Superior temporal gyrus (tissue), 1 donor: ENCODE measurements around the gene PPDPF.
"Not testable (repeated sequence)": the region's sequence is repeated elsewhere in the genome, so short reads cannot be mapped to it uniquely, and the experiment has no call there.

Experiments used
- DNase-seq: peaks from one replicate; pipeline ENCODE4 v3.0.0-alpha.2; 2016; ENCODE audit errors: extremely low spot score

Gene PPDPF

GRCh38 chr20:63551068-63551467, 30.5 kb downstream of the PPDPF start:
- DNase-seq = no peak

GRCh38 chr20:63552481-63553249, 32.1 kb downstream of the PPDPF start:
- DNase-seq = no peak

GRCh38 chr20:63553251-63553932, 32.8 kb downstream of the PPDPF start:
- no peak for DNase-seq

- DNase-seq = no peak
Measured at GRCh38 chr20:63553933-63554290, 33.3 kb downstream of the PPDPF start, which contains the start of gene FNDC11. Gene FNDC11, plus strand, starts transcription at chr20:63554159. Its CDS starts 1,505 bp downstream, at chr20:63555664.

DNA sequence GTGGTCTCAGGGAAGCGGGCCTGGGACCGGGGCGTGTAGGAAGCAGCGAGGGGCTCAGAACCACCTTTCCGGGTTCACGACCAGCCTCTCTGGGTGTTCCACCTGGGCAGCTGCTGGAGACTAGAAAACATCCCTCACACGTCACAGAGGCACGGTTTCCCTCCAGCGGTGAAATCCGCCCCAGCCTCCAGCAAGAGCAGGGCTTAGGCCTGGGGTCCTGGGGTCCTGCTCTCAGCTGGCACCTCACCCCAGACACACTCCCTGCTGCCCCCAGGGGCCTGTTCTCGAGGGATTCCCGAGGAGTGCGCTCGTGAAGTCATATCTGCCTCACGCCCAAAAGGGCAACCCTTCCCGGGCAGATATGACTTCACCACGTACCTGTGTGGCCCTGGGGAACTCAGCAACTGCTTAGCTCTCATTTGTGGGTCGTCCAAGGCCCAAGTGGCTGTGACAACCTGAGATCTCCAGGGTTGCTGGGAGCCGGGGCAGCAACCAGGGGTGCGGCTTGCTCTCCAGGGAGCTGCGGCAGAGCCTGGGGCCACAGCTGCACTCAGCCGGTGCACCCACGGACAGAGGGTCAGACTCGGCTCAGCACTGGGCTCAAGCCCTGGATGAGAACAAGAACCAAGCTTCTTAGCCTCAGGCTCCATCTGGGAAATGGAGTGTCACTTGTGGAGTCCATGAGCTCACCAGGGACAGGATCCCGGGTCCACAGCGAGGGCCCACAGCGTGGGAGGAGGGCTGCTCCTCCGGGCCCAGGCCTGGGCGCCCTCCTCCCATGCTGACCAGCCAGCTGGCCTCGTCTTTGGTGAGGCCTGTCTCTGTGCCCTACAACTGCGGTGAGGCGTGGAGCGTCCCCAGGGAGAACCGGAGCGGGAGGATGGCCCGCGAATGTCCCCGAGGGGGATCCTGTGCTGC, 34.1 kb downstream of the PPDPF start:
- no peak for DNase-seq

DNA sequence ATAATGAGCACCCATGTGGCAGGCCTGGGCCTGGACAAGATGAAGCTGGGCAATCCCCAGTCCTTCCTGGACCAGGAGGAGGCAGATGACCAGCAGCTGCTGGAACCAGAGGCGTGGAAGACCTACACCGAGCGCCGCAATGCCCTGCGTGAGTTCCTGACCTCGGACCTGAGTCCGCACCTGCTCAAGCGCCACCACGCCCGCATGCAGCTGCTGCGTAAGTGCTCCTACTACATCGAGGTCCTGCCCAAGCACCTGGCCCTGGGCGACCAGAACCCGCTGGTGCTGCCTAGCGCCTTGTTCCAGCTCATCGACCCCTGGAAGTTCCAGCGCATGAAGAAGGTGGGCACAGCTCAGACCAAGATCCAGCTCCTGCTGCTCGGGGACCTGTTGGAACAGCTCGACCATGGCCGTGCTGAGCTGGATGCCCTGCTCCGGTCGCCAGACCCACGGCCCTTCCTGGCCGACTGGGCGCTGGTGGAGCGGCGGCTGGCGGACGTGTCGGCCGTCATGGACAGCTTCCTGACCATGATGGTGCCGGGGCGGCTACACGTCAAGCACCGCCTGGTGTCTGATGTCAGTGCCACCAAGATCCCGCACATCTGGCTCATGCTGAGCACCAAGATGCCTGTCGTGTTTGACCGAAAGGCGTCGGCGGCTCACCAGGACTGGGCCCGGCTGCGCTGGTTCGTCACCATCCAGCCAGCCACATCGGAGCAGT, 35.3 kb downstream of the PPDPF start:
- no peak for DNase-seq

DNA sequence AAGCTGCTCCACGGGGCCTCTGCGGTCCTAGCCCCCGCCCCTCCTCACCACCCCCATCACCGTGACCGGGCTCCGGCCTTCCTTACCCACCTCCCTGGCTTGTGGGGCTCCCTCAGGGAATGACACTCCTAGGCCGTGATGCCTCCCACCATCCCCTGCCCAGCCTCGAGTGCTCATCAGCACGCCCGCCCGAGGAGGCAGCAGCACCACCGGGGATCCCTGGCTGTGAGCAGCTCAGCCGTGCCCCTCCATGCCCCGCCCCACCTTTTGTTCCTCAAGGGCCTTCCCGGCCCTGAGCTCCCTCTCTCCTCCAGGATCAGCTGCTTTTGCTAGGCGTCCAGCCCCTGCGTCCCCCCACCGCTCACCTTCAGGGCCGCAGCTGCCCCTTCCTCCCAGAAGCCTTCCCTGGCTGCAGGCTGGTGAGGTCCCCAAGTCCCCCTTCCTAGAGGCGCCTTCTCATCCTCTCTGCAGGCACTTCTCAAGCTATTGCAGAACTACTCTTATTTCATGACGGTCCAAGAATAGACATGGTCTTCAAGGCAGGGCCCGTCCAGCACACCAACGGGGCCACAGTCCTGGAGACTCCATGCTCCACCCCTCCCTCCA, 36.4 kb downstream of the PPDPF start:
- no peak for DNase-seq

DNA sequence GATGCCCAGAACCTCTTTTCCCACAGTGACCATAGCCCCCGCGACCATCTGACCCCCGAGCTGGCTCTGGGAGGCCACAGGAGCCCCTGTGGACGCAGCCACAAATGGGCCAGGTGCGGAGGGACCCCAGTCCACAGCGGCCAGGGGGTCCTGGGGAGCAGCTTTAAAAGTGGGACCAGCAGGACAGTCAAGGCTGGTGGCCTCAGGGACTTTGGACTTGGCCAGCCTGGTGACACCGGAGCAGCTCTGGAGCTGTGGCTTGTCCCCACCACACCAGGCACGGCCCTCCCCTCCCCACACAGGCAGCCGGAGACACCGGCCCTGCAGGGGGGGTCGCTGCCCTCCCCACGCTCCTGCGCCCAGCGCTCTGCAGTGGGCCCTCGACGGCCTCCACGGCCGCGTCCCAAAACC, 36.9 kb downstream of the PPDPF start:
- DNase-seq = no peak

DNA sequence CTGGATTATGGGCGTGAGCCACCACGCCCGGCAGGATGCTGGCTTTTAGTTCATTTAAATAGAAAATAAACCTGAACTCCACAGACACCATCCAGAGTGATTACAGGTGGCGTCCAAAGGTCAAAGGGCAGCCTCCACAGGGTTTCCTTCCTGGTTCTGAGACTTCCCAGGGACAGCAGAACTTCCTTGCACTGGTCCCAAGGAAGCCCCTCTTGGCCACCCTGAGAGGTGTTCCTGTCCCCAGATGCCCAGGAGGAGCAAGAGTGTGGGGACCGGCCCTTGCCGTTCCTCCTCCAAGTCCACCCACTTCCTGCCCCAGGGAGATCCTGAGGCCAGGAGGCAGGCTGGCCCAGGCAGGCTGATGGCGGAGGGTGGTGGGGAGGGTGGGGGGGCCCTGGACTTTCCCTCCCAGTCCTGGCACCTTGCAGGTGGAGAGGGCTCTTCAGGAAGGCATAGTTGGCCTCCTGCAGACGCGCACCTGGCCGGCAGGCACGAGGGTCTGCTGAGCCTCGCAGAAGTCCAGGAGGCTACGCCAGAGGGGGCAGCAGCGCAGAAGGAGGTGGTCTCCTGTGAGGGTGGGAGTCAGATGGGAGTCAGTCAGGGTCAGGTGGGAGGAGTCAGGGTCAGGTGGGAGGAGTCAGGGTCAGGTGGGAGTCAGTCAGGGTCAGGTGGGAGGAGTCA, 38.4 kb downstream of the PPDPF start:
- DNase-seq = no peak

DNA sequence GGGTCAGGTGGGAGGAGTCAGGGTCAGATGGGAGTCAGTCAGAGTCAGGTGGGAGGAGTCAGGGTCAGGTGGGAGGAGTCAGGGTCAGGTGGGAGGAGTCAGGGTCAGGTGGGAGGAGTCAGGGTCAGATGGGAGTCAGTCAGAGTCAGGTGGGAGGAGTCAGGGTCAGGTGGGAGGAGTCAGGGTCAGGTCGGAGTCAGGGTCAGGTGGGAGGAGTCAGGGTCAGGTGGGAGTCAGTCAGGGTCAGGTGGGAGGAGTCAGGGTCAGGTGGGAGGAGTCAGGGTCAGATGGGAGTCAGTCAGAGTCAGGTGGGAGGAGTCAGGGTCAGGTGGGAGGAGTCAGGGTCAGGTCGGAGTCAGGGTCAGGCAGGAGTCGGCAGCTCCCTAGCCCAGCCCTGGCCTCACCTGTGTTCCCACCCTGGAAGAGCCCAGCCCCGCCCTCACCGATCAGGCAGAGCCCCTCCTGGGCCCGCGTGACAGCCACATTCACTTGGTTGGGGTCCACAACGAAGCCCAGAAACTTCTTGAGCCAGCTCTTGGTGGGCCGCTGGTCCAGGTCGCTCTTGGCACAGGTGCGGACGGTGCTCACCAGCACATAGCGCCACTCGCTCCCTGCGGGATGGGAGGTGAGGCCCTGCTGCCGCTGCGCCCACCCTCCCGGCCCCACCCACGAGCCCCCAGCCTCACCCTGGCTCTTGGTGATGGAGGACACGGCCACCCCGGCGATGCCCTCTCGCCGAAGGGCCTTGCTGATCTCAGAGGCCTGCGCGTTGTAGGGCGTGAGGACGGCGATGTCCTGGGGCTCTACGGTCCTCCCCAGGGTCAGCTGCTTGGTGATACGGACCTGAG, 39.1 kb downstream of the PPDPF start:
- DNase-seq = not testable (repeated sequence)

DNA sequence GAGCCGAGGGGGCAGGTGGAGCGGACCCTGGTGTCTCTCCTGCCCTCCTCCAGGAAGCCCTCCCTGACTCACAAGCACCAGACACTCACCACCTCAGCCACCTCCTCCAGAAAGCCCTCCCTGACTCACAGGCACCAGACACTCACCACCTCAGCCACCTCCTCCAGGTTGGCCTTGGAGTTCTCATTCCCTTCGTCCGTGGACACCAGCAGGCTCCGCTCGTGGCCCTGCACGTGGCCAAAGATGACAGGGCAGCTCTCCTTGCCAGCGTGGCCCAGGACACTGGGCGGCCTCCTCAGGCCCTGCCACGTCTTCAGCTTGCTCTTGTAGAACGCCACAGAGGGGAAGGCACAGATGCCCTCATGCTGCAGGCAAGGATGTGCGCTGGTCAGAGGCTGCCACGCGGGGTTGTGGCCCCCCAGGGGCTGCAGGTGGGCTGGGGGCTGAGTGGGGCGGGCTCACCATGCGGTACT, 39.8 kb downstream of the PPDPF start:
- no peak for DNase-seq

- DNase-seq = no peak
Measured at GRCh38 chr20:63560856-63561609, 40.5 kb downstream of the PPDPF start.

- DNase-seq = no peak
Measured at GRCh38 chr20:63561624-63562396, 41.2 kb downstream of the PPDPF start.

DNA sequence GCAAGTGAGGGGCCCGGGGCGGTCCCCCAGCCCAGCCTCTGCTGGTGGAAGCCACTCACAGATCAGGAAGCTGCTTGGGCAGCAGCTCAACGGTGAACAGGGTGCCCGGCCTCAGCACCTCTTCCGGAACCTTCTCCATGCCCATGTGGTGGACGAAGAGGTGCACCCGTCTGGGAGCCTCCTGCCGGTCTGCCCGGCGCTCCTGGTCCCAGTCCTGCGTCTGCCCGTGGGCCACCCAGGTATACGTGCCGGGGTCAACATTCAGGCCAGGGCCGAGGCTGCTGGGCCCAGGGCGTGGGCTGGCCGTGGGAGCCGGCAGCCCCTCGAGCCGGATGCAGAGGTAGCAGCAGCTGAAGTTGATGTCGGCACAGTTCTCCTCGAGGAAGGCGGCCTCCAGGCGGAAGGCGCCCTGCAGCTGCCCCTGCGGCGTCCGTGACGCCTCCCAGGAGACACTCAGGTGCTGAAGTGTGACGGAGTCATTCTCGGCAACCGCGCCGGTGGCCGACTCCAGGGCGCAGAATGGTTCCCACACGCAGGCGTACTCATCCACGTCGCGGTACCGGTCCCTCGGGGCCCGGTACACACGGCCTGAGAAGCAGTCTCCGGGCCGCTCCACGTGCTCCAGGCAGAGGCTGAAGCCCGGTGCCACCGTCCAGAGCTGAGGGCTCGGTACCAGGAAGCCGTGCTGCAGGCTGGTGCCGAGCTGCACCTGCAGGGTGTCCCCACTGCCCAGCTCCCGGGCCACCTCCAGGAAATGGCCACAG, 42.1 kb downstream of the PPDPF start:
- no peak for DNase-seq

DNA sequence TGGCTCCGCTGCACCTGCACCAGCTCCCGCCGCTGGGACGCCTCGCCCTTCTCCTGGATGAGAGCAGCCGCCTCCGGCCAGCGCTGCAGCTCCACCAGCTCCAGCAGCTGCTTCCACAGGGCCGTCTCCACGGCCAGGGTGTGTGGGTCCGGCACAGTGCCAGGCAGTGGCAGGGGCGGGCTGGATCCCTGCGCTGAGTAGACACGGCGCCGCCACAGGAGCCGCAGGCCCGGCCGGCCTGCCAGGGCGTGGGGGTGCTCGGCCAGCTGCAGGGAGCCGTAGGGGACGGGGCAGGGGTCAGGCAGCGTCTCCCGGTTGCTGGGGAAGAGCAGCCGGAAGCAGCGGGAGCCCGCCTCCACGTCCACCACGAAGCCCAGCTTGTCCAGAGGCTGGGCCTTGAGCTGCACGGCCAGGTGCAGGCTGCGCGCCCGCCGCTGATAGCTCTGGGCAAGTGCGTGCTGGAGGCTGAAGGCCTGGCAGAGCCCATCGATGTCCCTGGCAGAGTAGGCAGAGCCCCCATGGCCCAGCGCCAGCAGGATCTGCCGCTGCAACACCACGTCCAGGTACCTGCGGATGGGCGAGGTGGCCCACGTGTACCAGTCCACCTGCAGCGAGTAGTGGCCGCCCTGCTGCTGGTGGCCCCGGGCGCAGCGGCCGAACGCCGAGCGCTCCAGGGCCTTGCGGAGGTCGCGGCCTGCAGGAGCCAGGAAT, 42.8 kb downstream of the PPDPF start:
- no peak for DNase-seq

- no peak for DNase-seq
Measured at GRCh38 chr20:63564036-63564810, 43.7 kb downstream of the PPDPF start.
